SW480 (cell line): ENCODE data around the gene FIBP.
A peak's percentile ranks its signal among the peaks of the same experiment; 100 is the strongest.

ENCODE experiments used
- DNase-seq: peaks from one replicate; pipeline ENCODE4 v3.0.0-alpha.2; 2016; ENCODE audit warnings: low spot score

The FIBP gene

GRCh38 chr11:65890324-65891218 lies 2.3 kb upstream of the FIBP start, which contains the start of gene CCDC85B:
Gene CCDC85B, plus strand, starts transcription at chr11:65890673. Its CDS starts 111 bp downstream, at chr11:65890784.
- DNase-seq: peak; percentile 92

- DNase-seq: no peak
Observed at GRCh38 chr11:65887723-65888162, 528 bp downstream of the FIBP start.

- no peak for DNase-seq
Observed at GRCh38 chr11:65886826-65887722, 1.2 kb downstream of the FIBP start.

- no peak for DNase-seq
Observed at GRCh38 chr11:65885808-65886536, 2.3 kb downstream of the FIBP start.

GRCh38 chr11:65885231-65885630 lies 3.0 kb downstream of the FIBP start:
- no peak for DNase-seq

GRCh38 chr11:65884716-65885092 lies 3.6 kb downstream of the FIBP start:
- DNase-seq: peak; percentile 70

- no peak for DNase-seq
Observed at GRCh38 chr11:65883786-65884715, 4.2 kb downstream of the FIBP start.

- DNase-seq: no peak
Observed at GRCh38 chr11:65883058-65883761, 5.1 kb downstream of the FIBP start.

GRCh38 chr11:65882120-65883057 lies 5.9 kb downstream of the FIBP start:
- no peak for DNase-seq

- DNase-seq: no peak
Observed at GRCh38 chr11:65880844-65881421, 7.3 kb downstream of the FIBP start.

GRCh38 chr11:65880027-65880426 lies 8.2 kb downstream of the FIBP start:
- no peak for DNase-seq

GRCh38 chr11:65879617-65880016 lies 8.7 kb downstream of the FIBP start, which contains the start of gene CTSW:
Gene CTSW, plus strand, starts transcription at chr11:65879837. Its CDS starts 18 bp downstream, at chr11:65879855.
- no peak for DNase-seq

GRCh38 chr11:65873318-65874156 lies 14.7 kb downstream of the FIBP start:
- peak; percentile 90 for DNase-seq

- DNase-seq: no peak
Observed at GRCh38 chr11:65872586-65873317, 15.5 kb downstream of the FIBP start, which contains the start of gene EFEMP2. Gene EFEMP2, minus strand, starts transcription at chr11:65872800. Its CDS starts 446 bp downstream, at chr11:65872354.

- no peak for DNase-seq
Observed at GRCh38 chr11:65871811-65872548, 16.3 kb downstream of the FIBP start.
